DND-41 (cell line): ENCODE measurements around the gene KRT80.

Experiments
- EZH2 ChIP-seq: IDR thresholded peaks from 3 replicates; pipeline ENCODE4 v1.6.1; 2012; ENCODE audit warnings: borderline replicate concordance, low read depth, mild to moderate bottlenecking, moderate library complexity, low read length, inconsistent platforms; ENCODE audit not compliant: severe bottlenecking
- TF ChIP-seq, protein P1 (sequence below): IDR thresholded peaks from 2 replicates; pipeline ENCODE4 v1.5.1; 2012; ENCODE audit warnings: borderline replicate concordance, low read length, moderate library complexity, mild to moderate bottlenecking; ENCODE audit not compliant: poor library complexity, severe bottlenecking; ENCODE audit errors: extremely low read depth

DNA sequence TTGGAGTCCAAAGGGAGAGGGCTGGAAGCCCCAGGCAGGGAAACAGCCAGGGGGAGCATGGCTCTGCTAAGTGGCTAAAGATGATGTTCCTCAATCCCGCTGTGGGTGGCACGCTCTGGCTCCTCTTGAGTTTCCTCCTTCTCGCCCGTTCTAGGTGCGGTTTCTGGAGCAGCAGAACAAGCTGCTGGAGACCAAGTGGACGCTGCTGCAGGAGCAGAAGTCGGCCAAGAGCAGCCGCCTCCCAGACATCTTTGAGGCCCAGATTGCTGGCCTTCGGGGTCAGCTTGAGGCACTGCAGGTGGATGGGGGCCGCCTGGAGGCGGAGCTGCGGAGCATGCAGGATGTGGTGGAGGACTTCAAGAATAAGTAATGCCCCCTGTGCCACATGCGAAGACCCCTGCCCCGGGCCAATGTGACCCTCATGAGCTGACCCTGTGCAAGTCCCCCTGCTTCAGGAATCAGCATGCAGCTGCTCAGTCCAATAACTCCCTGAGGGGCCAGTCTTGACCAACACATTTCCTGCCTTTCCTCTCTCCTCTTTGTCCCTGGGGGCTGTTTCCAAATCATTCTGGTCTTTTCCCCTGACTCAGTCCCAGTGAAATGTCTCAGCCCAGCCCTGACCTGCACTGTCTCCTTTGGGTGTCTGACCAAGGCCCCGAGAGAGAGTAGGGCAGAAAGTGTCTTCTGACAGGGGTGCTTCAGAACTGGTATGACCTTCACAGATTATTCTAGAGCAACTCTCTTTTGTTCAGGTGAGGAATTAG lies 43.4 kb upstream of the KRT80 start:
- TF ChIP-seq, protein P1, sequence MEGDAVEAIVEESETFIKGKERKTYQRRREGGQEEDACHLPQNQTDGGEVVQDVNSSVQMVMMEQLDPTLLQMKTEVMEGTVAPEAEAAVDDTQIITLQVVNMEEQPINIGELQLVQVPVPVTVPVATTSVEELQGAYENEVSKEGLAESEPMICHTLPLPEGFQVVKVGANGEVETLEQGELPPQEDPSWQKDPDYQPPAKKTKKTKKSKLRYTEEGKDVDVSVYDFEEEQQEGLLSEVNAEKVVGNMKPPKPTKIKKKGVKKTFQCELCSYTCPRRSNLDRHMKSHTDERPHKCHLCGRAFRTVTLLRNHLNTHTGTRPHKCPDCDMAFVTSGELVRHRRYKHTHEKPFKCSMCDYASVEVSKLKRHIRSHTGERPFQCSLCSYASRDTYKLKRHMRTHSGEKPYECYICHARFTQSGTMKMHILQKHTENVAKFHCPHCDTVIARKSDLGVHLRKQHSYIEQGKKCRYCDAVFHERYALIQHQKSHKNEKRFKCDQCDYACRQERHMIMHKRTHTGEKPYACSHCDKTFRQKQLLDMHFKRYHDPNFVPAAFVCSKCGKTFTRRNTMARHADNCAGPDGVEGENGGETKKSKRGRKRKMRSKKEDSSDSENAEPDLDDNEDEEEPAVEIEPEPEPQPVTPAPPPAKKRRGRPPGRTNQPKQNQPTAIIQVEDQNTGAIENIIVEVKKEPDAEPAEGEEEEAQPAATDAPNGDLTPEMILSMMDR, result no peak
- TF ChIP-seq EZH2, result no peak
